ENCODE results near the gene PRPF6.

GRCh38 chr20:64069209-64069613, 88.3 kb downstream of the PRPF6 start:
- TF ChIP-seq ZFP3 (CRISPR knock-in tag; IDR thresholded peaks at IDR 0.05) (no peak), CSRNP3 (CRISPR knock-in tag; IDR thresholded peaks at IDR 0.05) (no peak), ZNF70 (CRISPR knock-in tag; IDR thresholded peaks at IDR 0.05) (no peak), ZNF8 (CRISPR knock-in tag; IDR thresholded peaks at IDR 0.05) (no peak), TOX (CRISPR knock-in tag; IDR thresholded peaks at IDR 0.05; ENCODE audit: borderline replicate concordance) (no peak), ZC3H10 (CRISPR knock-in tag; IDR thresholded peaks at IDR 0.05) (no peak), PATZ1 (CRISPR knock-in tag; IDR thresholded peaks at IDR 0.05; ENCODE audit: borderline replicate concordance) (no peak)

All from SK-N-SH treated with all-trans-retinoic acid at 6 μM for 48 hours (cell line).